GM04503 (cell line): Measurements from ENCODE around the gene MMAB.

Experiments used
- DNase-seq: peaks from one replicate; pipeline ENCODE4 v3.0.0-alpha.2; 2012; ENCODE audit warnings: low read depth

The MMAB gene

DNA sequence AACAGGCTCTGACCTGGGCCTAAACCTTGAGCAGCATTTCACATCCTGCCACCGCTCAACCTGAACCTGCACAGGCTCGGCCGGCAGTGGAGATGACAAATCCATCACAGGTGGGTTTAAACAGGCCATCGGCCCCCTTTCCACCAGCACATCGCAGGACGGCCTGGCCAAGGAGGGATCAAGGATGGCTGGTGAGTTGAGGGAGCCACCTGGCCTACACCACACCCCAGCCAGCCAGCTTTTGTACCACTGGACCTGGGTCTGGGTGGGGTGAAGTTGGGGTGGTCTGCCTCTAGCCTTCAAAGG is 14.2 kb downstream of the MMAB start:
- no peak for DNase-seq

DNA sequence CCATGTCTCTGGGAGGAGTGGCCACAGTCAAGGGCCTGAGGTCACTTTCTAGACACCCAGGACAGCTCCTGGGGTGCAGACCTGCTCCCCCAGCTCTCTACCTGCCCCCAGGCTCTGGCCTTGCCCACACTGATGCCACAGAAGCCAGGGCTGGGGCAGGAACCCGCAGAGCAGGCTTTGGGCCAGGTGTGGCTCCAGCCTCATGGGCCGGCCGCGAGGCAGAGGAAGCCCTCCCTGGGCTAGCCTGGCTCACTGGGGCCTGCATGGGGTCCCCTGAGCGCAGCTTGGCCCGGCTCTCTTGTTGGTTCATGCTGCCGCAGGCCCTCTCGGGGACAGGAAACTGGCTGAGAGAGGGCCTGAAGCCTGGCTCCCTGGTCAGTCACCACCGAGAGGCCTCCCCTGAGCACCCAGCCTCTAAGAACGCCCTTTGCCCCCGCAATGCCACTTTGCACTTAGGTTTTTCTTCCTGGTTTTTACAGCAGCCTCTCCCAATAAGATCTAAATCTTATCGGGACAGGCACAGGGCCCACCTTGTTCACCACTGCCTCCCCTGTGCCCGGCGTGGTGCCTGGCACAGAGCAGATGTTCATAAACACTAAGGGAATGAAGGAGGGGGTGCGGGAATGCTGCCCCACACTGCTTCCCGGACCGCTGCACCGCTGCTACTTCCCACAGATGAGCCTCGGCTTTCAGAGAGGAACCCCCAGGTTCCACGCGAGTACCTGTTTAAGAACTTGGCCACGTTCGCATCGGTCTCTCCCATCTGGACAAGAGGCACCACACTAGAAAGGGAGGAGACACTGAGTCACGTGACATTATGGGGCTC is 14.7 kb downstream of the MMAB start:
- DNase-seq, result no peak

DNA sequence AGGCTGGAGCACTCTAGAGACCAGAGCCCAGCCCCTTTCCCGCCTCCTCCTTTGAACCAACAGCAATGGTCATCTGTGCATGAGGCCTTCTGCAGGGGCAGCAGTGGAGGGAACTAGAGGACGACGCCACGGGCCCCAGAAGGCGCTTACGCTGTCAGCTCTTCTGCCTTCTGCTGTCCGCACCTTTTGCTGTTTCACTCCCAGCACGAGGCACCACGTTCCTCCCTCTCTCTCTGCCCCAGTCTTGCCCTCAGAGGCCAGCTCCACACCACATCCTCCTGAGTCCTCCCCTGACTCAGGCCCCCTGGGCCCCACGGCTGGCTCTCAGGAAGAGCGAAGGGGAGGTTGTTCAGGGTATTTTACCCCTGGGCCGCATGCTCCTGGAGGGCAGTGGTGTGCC is 15.5 kb downstream of the MMAB start:
- DNase-seq, result no peak

DNA sequence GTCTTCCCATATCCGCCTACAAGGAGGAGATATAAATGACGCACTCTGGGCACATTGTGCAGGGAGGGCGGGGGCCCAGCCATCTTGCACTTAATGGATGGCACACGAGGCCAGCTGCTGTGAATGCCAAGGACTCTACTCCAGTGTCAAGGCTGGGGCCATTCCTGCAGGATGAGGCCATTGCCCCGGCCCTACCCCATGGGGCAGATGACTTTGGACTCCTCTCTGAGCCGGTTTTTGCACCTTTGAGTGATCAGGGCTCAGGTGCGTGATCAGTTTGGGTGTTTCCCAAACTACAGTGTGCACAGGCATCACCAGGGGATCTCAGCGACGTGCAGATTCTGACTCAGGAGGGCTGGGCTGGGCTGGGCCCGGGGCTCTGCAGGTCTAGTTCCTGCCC is 16.1 kb downstream of the MMAB start:
- no peak for DNase-seq

DNA sequence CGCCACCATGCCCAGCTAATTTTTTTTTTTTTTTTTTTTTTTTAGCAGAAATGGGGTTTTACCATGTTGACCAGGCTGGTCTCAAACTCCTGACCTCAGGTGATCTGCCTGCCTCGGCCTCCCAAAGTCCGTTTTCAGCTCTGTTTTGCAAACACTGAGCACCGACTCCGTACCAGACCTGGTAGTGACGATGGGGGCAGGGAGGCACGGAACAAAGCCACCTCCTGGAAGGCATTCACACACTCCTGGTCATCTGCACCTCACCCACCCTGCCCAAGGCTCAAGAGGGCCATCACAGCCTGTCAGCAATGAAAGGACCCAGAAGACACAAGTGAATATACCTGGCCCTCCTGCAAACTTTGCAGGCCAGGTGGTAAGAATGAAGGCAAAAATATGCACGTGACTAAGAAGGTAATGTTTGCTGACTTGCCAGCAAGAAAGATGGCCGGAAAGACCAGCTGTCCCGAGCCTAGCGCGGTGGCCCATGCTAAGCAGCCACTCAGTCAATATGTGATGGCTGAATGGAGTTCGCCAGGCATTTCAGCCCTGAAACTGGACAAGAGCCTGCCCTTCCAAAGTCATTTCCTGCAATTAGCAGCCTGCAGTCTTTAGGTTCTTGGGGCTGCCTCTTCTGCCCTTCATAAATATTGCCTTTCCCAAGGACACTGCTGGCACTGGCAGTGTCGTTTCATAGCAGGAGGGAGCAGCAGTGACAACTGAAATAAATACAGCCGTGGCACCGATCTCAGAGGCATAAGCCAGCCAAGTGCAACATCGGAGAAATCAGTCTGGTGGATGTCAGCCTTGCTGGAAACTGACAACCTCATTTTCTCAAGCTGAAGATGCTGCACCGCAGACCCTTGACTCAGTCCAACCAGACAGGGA is 17.6 kb downstream of the MMAB start:
- no peak for DNase-seq

DNA sequence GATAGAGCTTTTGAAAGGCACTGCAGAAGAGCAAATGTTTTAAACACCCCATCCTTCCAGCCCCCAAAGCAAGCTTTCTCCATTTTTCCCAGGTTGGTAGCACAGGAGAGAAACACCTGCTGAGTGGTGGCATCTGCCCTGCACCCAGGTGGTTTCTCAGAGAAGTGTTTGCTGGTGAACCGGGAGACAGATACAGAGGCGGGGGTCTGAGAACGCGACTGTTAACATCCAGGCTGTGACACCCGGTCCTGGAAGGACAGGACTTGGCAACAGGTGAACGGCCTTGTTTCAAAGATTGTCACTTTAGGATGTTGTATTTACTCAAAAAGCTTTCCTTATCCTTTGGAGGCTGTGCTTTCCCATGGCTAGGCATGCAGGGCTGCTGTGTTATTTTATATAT is 18.5 kb downstream of the MMAB start:
- no peak for DNase-seq

DNA sequence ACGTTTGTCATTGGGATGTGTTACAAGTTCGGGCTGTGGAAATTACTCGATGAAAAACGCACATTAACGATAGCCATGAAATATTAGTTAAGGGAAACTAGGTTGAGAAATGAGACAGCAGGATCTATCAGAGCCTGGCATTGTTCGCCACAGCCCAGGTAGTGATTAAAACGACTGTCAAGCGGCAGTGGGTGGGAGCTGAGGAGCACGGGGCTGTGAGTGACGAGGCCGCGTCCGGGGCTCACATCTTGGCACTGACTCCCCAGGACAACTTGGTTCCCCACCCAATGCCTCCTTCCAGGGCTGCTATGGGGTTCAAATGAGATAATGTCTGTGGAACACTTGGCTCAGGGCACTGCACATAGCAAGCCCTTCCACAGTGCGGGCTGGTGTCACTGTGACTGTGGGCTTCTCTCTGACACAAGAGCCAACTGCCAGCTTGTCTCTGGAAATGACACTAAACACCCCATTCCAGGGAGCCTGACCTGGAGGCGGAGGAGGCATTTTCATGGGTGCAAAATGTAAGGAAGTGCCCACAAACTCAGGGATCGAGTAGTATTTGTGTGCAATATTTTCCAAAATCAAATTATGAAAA is 19.3 kb downstream of the MMAB start:
- DNase-seq, result no peak

DNA sequence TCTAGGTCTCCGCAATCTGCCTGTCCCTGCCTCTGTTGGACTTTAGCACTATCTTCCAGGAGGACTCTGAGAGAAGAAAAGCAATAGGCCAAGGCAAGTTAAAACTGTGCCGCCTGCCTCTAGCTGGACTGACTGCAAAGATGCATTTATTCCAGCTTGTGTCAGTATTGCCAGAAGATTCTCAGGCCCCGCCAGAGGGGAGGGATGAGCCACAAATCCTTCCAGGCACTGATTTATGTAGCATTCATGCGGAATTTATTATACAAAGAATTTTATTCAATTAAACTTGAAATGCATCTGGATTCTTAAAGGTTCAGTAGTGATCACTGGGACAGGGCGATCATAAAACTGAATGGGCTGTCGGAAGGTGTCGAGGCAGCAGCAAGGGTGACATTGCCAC is 19.8 kb downstream of the MMAB start:
- DNase-seq, result no peak

DNA sequence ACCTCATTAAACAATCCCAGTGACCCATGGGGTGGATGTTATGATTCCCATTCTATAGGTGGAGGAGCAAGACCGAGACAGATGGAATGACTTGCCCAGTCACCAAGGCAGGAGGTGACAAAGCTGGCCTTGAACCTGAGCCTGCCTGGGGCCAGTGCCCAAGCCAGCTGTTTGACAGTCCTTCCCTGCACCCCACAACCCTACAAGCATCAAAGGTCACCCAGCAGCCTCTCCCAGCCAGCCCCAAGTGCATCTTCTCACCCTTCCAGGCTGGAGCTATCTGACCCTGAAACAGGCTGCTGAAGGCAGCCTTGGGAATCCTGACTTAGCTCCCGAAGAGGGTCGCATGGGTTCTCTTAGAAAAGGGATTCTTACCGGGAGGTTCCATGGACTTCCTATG is 20.3 kb downstream of the MMAB start:
- DNase-seq, result no peak

DNA sequence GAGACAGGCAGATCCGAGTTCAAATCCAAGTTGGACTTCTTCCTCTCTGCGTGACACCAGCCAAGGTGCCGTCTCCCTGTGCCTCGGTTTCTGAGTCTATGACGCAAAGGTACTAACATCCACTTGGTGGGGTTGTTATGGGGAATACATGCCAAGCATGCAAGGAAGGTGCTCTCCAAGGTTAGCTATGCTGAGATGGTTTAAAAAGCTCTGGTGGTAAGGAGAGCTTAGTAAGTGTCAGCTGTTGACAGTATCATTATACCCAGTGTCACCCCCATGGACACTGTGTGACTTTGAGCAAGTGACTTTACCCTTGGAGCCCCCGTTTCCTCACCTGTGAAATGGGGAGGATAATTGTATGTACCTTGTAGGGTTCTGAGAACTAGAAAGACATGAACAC is 22.2 kb downstream of the MMAB start:
- DNase-seq, result no peak

DNA sequence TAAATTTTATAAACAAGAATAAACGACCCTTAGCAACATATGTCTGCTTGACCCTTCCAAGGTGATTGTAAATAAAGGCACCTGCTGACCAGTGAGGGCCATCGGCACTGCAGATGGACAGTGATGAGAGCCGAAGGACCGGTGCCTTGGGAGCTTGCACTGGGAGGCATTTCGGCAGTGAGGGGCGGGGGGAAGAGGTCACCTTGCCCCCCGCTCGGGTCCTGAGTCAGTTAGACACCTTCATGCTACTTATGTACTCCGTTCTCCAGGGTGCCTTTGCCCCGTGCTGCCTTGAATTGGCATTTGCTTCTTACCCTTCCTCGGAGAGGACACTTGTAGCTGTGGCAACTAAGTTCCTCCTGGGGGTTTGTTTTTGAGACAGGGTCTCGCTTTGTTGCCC is 23.0 kb downstream of the MMAB start:
- DNase-seq, result no peak

DNA sequence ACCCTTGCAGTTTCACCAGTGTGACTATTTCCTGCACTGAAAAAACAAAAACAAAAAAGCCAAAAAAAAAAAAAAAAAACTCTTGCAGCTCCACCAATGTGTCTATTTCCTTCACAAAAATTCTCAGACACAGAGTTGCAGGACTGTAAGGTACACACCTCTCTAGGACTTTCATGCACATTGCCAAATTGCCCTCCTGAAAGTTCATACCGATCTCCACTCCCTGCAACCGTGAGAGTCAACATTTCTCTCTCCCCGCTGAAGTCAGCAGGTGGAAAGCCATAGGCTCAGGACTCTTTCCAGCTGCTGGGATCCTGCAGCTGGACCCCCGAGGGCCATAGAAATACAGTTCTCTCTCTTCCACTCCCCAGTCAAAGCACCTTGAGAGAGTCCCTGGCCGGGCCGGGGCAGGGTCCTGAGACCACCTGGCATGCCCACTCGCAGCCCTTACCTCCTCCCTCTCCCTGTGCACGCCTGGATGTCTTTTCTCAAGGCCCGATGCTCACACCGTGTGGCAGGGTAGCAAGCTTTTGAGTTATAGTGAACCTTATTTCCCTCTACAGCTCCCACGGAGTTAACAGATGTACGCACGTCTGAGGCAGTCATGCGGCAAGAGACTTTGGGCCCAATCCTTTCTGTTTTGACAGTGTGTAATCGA is 23.6 kb downstream of the MMAB start:
- DNase-seq, result no peak

DNA sequence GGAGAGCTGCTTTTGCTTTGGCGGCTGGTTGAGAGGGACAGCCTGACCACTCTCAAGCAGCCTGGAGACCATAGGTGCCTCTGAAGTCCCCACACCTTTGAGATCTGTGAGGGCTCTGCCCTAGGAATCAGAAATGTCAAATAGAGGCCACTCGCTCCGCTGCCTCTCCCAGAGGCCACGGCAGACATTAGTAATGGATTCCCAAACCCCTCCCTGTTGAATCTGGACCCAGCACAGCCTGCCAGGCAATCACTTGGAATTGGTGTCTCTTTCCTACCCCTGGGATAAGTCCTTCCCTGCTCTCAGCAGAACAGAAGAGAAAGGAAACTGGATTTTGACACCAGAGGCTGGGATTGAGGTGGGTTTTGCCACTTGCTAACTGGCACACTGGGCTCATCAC is 25.0 kb downstream of the MMAB start:
- DNase-seq, result no peak

DNA sequence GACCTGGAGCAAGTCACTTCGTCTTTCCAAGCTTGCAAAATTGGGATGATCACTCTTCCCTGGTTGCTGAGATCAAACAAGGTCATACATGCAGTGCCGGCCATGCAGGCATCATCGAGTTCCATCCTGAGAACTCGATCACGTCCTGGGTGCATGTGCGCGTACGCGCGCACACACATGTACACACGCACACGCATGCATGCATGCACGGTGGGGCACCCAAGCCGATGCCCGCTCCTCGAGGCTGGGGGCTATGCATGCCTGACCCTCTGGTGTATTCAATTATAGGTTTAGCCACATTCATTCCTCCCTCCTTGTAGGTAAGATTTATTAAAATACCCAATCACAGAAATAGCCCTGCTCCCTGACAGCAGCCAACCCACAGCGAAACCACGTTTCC is 26.0 kb downstream of the MMAB start:
- DNase-seq, result no peak

DNA sequence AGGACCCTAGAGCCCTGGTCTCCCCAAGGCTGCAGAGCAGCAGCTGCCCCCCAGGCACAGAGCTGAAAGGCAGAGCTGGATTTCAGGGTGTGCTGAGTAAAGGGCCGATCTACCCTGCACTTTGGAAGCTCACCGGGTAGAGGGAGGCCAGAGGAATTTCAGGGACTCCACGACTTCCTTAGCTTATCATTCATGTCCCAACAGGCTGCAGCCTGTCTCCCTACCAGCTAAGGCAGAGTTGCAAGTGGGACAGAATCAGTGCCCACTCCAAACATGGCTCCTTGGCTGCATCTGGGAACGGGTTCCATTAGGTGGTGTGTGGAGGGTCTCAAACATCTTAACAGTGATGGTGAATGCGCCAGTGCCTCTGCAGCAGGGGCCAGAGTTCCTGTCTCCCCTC is 27.5 kb downstream of the MMAB start:
- DNase-seq, result no peak

DNA sequence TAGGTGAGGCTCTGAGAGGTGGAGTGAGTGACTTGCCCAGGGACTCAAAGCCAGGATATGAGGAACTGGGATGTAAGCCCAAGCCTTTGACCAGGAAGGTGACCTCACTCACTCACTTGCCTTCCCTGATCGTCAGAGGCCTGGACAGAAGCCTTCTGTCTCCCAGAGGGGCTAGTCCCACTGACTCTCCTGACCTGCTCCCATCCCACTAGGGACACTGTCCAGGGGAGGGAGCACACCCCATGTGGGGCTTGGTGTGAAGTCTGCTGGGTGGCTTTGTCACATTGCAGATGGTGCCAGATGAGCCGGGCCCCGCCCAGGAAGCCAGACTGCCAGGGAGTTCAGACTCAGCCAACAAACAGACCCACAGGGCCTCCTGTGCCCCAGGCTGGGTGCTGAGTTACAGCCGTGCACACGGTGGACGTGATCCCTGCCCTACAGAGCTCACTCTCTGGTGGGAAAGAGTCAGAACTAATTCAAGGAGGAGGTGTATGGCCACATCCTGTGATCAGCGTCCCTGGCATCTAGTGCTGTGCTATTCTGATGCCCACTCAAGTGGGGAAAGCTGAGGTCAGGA is 28.3 kb downstream of the MMAB start:
- DNase-seq, result no peak

DNA sequence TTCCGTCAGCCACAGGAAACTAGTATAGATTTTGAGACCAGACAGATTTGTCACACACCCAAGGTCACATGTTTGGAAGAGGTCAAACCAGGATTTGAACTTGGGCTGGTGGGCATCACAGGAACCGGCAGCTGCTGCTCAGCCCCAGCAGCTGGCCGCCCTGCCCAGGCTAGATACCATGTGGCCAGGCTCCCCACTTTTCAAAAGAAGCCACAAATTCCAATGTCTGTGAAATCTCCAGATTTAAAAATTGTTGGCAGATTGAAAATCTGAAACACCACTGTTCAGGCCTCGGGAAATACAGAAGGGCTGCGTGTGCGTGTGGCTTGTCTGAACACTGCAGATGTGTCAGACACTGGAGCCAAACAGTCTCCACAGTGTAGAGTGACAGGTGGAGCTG is 30.4 kb downstream of the MMAB start:
- DNase-seq, result no peak

DNA sequence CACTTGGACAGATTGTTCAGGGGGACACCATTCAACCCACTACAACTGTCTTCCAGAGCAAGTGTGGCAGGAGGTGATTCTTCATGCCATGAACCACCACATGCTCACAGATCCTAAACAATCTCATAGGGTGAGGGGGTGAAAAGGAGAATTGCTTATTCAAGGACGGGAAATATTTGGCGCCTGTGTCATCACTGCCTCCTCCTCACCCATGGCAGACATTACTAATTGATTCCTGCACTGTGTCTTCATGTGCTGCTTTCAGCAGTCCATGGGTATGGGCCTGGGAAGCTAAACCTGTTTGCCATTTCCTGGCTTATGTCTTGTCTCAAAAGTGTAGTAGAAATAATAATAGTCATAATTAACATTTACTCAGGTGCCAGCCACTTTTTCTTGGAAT is 31.3 kb downstream of the MMAB start:
- DNase-seq, result no peak

DNA sequence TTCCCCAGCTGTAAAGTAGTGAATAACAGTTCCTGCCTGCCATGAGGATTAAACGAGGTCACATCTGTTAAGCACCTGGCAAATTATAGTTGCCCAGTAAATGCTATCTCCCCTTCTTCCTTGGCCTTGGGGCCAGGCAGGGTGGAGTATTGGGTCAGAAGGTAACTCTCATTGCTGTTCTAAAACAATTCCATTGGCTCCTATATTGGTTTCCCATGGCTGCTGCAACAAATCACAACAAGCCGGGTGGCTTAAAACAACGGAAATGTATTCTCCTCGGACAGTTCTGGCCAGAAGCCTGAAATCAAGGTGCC is 31.9 kb downstream of the MMAB start:
- no peak for DNase-seq

DNA sequence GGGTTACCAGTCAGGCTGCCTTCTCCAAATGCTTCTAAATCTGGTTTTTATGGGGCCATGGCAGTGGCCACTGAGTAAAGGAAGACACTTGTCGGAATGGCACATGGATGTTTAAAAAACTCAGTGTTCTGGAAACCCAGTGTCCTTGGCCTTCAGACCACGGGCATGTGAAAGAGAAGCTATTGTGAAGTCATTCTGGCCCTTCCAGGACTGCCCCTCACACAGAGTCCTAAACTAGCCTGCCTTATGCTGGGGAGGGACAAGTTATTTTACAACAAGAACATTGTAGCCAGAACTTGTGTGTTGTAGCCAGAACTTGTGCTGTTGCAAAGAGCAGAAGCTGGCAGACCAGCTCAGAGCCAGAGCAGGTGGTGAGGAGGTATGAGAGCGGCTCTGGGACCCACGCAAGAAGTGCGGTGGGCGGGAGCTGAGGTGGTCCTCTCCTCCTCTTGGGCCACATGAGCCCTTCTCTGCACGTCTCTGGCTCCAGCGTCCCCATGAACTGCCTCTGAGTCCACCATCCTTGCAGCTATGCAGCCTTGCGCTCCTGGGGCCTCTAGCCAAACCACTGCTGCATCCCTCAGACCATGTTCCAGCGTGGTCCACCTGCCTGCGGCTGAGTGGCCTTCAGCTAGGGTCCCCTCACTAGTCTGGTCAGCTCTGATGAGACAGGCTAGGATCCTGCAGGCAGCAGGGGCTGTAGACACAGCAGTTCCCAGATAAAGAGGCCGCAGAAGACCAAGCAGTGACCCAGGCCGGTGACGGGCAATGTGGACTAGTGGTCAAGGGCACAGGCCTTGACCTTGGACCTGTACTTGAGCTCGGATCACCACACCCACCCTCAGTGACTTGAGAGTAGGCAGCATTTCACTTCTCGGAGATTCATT is 32.5 kb downstream of the MMAB start:
- no peak for DNase-seq

DNA sequence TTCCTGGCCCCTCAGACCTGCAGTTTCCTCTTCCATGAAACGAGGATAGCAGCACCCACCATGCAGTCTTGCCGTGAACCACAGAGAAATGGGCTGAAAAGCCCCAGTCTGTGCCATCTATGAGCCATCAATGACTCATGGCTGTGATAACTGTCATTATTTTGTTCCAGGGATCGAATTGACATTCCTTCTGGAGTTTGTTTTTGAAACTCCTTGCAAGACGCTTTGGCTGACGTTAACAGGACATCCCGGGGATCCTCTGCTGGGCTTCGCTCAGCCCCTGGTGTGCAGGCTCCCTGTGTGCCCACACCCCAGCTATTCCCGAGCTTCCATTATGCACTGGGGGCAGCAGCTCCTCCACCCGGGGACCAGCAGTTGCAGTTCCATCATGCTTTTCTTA is 33.8 kb downstream of the MMAB start:
- no peak for DNase-seq
